Measurements from ENCODE around the gene CAPN14.

CAPN14 gene

DNA sequence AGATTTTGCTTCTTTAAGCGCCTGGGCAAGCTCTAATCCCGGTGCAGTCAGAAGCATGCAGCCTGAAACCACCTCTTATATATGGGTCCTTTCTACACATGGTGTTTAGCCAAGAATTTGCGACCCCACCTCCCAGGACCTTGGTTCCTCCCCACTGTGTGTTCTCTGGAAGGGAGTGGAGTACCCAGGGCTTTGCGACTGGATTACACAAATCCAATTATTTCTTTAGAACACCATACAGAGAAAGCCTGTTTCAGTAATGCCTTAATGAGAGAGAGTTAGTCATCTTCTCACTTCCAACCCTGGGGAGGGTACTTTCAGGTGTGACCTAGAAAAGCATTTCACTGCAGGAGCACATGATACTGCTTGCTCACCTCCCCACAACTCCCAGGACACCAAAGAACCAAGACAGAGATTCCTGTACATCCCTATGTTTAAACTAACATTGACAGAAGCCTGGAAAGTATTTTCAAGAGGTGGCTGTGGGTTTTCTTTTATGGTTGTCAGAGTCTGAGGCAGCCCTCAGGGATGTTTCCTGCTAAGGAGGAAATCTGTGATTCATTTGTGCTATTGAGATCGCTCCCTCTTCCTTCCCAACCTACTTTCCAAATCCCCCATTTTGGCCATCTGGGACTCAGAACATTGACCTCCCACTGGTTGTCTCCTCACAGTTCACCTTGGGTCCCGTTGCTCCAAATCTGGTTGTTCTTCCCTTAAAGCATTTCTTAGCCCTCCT is at the start of gene CAPN14:
CAPN14 (minus strand) TSS at position 51 of the 736 bp plus-strand sequence. CDS start 12,068 bp downstream, outside the sequence.
- no peak for DNase-seq (ENCODE audit: low read depth in 2 of 2)

DNA sequence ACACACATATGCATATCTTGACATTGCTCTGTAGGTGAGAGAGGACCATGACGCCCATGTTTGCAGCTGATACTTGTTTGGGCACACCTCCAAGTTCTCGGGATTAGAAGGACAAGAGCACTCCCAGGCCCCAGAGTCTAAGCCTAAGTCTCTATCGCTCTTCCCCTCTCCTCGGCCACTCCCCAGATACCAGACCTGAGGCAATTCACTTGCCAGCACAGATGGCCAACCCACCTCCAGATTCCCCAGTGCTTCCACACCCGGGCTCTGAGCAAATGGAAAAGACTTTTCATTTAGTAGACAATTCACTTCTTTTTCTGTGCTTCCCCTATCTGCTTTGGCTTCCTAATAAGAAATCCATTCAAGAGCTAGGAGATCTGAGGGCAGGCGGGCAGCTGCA is 49.5 kb upstream of the CAPN14 start:
- no peak for DNase-seq (ENCODE audit: low read depth in 2 of 2)

- DNase-seq (ENCODE audit: low read depth in 2 of 2), result no peak
These were observed 47.9 kb upstream of the CAPN14 start for GRCh38 chr2:31265234-31265633.

- no peak for DNase-seq (ENCODE audit: low read depth in 2 of 2)
These were observed 46.4 kb upstream of the CAPN14 start for GRCh38 chr2:31263636-31264190.

DNA sequence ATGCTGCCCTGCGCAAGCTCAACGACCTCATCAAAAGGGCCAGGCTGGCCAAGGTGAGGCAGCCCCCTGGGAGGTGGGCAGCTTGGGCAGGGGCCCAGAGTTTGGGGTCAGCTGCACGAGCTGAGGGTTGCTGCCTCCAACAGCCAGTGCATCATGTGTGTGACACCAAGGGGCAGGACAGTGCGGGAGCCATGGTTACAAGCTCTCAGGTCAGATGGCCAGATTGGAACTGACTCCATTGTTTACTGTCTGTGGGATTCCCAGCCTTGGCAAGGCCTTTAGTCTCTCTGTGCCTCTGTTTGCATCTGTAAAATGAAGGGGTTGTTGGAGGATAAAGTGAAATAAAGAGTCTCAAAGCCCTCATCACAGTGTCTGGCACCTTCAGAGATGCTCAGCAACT is 43.6 kb upstream of the CAPN14 start:
- DNase-seq (ENCODE audit: low read depth in 2 of 2), result no peak

GRCh38 chr2:31259075-31259474 is 41.8 kb upstream of the CAPN14 start:
- no peak for DNase-seq (ENCODE audit: low read depth in 2 of 2)

GRCh38 chr2:31258351-31258750 is 41.0 kb upstream of the CAPN14 start:
- DNase-seq (ENCODE audit: low read depth in 2 of 2), result no peak

- no peak for DNase-seq (ENCODE audit: low read depth in 2 of 2)
These were observed 39.5 kb upstream of the CAPN14 start for GRCh38 chr2:31256611-31257382.

DNA sequence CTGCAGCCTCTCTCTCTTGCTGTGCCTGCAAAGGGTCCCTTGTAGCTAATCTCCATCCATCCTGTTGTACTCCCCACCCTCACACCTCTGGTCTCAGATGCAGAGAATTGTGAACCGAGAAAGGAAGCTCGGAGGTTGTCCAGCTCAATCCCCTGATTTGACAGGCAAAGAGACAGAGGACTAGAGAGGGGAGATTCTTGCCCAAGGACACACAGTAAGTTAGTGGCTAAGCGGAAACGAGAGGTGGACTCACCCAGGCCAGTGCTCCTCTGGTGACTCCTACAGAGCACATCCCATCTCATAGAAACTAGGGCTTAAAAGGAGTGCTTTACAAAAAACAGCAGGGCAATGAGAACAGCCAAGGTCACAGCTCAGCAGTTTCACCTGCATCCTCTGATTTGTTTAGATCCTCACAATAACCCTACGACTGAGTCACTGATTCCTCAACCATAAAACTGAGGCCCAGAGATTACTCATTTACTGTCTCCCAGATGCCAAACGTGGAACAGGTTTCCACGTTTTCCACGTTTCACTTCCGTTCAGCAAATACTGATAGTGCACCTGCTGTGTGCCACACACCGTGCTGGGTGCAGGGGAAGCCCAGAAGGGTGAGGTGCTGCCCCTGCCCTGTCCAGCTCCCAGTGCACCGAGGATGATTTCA is 38.7 kb upstream of the CAPN14 start:
- no peak for DNase-seq (ENCODE audit: low read depth in 2 of 2)

- no peak for DNase-seq (ENCODE audit: low read depth in 2 of 2)
These were observed 37.2 kb upstream of the CAPN14 start for GRCh38 chr2:31254237-31255203.

GRCh38 chr2:31253356-31254131 is 36.2 kb upstream of the CAPN14 start:
- no peak for DNase-seq (ENCODE audit: low read depth in 2 of 2)

- no peak for DNase-seq (ENCODE audit: low read depth in 2 of 2)
These were observed 34.5 kb upstream of the CAPN14 start for GRCh38 chr2:31251851-31252250.

- DNase-seq (ENCODE audit: low read depth in 2 of 2), result no peak
These were observed 33.7 kb upstream of the CAPN14 start for GRCh38 chr2:31251018-31251417.

DNA sequence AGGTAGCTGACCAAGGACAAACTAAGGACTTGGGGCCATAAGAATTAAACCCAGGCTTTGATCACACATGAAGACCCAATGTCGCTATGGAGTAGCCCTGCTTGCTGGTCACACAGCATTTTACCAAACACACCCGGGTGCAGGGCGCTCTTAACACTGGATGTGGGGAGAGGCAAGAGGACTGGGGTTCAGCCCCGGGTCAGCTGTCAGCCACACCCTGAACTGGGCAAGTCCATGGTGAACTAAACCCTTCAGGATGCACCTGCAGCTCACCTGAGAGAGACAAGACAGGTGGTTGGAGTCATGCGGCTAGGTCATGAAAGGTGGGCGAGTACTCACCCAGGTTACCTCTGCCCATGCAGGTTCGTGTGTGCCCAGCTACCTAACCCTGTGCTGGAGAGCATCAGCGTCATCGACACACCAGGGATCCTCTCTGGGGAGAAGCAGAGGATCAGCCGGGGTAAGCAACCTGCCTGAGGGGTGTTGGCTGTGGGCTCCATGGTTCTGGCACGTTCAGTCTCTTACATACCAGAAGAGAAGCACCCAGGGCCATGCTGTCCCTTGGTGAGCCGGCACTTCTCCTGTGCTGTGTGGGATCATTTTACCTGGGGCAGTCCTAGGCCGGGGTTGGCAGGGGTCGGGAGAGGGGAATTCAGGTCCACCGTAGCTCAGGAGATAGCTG is 31.8 kb upstream of the CAPN14 start:
- DNase-seq (ENCODE audit: low read depth in 2 of 2), result no peak

GRCh38 chr2:31248139-31248538 is 30.8 kb upstream of the CAPN14 start:
- DNase-seq (ENCODE audit: low read depth in 2 of 2), result no peak

- no peak for DNase-seq (ENCODE audit: low read depth in 2 of 2)
These were observed 30.4 kb upstream of the CAPN14 start for GRCh38 chr2:31247711-31248110.

- peak in 1 of 2 experiments; percentile 41 for DNase-seq (ENCODE audit: low read depth in 2 of 2)
These were observed 29.0 kb upstream of the CAPN14 start for GRCh38 chr2:31246184-31246852.

GRCh38 chr2:31244101-31244500 is 26.8 kb upstream of the CAPN14 start:
- no peak for DNase-seq (ENCODE audit: low read depth in 2 of 2)

GRCh38 chr2:31243053-31243452 is 25.7 kb upstream of the CAPN14 start:
- no peak for DNase-seq (ENCODE audit: low read depth in 2 of 2)

Data from fibroblast of skin of left quadriceps (primary cell).